Nephron progenitor cell (in vitro differentiated cells): ENCODE measurements around the gene MEGF8.

ENCODE experiments used
- DNase-seq: peaks from one replicate; pipeline ENCODE4 v3.0.0; 2021
- H3K27ac Mint-ChIP-seq: 2 replicates; pipeline ENCODE4 v1.8.0; 2021; ENCODE audit warnings: mild to moderate bottlenecking, moderate library complexity, mixed read lengths
- H3K27me3 Mint-ChIP-seq: 2 replicates; pipeline ENCODE4 v1.8.0; 2021; ENCODE audit warnings: mild to moderate bottlenecking, low read depth, mixed read lengths; ENCODE audit not compliant: poor library complexity
- H3K36me3 Mint-ChIP-seq: 2 replicates; pipeline ENCODE4 v1.8.0; 2021; ENCODE audit warnings: low read depth, mixed read lengths
- H3K4me1 Mint-ChIP-seq: 2 replicates; pipeline ENCODE4 v1.8.0; 2021; ENCODE audit warnings: mixed read lengths
- H3K4me3 Mint-ChIP-seq: 2 replicates; pipeline ENCODE4 v1.8.0; 2021; ENCODE audit warnings: mild to moderate bottlenecking, moderate library complexity, mixed read lengths
- H3K9me3 Mint-ChIP-seq: 2 replicates; pipeline ENCODE4 v1.8.0; 2021; ENCODE audit warnings: mild to moderate bottlenecking, moderate library complexity, mixed read lengths
- CTCF ChIP-seq: fragments of 200-600 bp; sonication (generic); IDR thresholded peaks from 2 replicates; pipeline ENCODE4 v1.5.0; 2021; ENCODE audit warnings: antibody characterized with exemption

MEGF8 gene

GRCh38 chr19:42285988-42286348, 39.5 kb upstream of the MEGF8 start:
- no peak for TF ChIP-seq CTCF
- H3K4me1 Mint-ChIP-seq, result peaks cover 32% of the 10 kb centered on the region
- peak overlapping the region; percentile 98 for H3K27ac Mint-ChIP-seq
- peaks cover 12% of the 10 kb centered on the region for H3K36me3 Mint-ChIP-seq
- H3K9me3 Mint-ChIP-seq, result no peaks in the 10 kb centered on the region
- peak overlapping the region; percentile 97 for H3K4me3 Mint-ChIP-seq
- no peaks in the 10 kb centered on the region for H3K27me3 Mint-ChIP-seq
- DNase-seq, result no peak

GRCh38 chr19:42286349-42287016, 39.0 kb upstream of the MEGF8 start:
- DNase-seq, result no peak
- no peak for TF ChIP-seq CTCF
- Mint-ChIP-seq H3K4me1 (peaks cover 36% of the 10 kb centered on the region), H3K27me3 (peaks cover under 1% of the 10 kb centered on the region), H3K4me3 (peak overlapping the region; percentile 97), H3K27ac (peak overlapping the region; percentile 98), H3K9me3 (no peaks in the 10 kb centered on the region), H3K36me3 (peaks cover 16% of the 10 kb centered on the region)

- H3K27me3 Mint-ChIP-seq, result peaks cover 4% of the 10 kb centered on the region
- DNase-seq, result no peak
- no peak for TF ChIP-seq CTCF
- peaks cover 21% of the 10 kb centered on the region for H3K36me3 Mint-ChIP-seq
- H3K27ac Mint-ChIP-seq, result no peak overlapping the region
- peak overlapping the region; percentile 66 for H3K4me3 Mint-ChIP-seq
- peaks cover 41% of the 10 kb centered on the region for H3K4me1 Mint-ChIP-seq
- H3K9me3 Mint-ChIP-seq, result no peaks in the 10 kb centered on the region
Measured at GRCh38 chr19:42287017-42287826, 38.2 kb upstream of the MEGF8 start.

- Mint-ChIP-seq H3K27ac (no peak overlapping the region), H3K4me3 (no peak overlapping the region), H3K4me1 (peaks cover 41% of the 10 kb centered on the region), H3K27me3 (peaks cover 4% of the 10 kb centered on the region), H3K36me3 (peaks cover 21% of the 10 kb centered on the region), H3K9me3 (no peaks in the 10 kb centered on the region)
- no peak for DNase-seq
- TF ChIP-seq CTCF, result no peak
Measured at GRCh38 chr19:42287827-42288107, 37.7 kb upstream of the MEGF8 start.

GRCh38 chr19:42288387-42288786, 37.0 kb upstream of the MEGF8 start:
- Mint-ChIP-seq H3K27me3 (peaks cover 4% of the 10 kb centered on the region), H3K4me1 (peaks cover 46% of the 10 kb centered on the region), H3K27ac (peak overlapping the region; percentile 45), H3K36me3 (peaks cover 25% of the 10 kb centered on the region), H3K9me3 (no peaks in the 10 kb centered on the region), H3K4me3 (no peak overlapping the region)
- no peak for DNase-seq
- no peak for TF ChIP-seq CTCF
